Head of caudate nucleus (tissue), 42 donors: ENCODE results near the gene PRR22.
"Not testable (repeated sequence)": the region's sequence is repeated elsewhere in the genome, so short reads cannot be mapped to it uniquely, and the experiment has no call there.

ENCODE experiments used
- DNase-seq, 42 donors: peaks; one replicate each; pipeline versions ENCODE4 v3.0.0 to v3.0.0-alpha.2; 2020 to 2021; ENCODE audit warnings: mixed read lengths in 7 of 42
- intact Hi-C: fragments of 100-400 bp; cut with DNase I; formaldehyde crosslinking; loops from one replicate; pipeline ENCODE4 v1.15.0; 2022

The PRR22 gene

GRCh38 chr19:5799247-5800241, 15.0 kb upstream of the PRR22 start:
- DNase-seq, result peak in 1 of 42 donors; percentile 41
- intact Hi-C loops, result no loop called here

- intact Hi-C loops, result no loop called here
These were observed 13.7 kb upstream of the PRR22 start for GRCh38 chr19:5798244-5798643.

GRCh38 chr19:5795382-5795919, 10.9 kb upstream of the PRR22 start:
- intact Hi-C loops, result no loop called here

More at GRCh38 chr19:5798244-5798643, 13.7 kb upstream of the PRR22 start:
- no peak for DNase-seq

GRCh38 chr19:5793188-5793587, 8.6 kb upstream of the PRR22 start:
- DNase-seq, result no peak
- intact Hi-C loops, result no loop called here

More at GRCh38 chr19:5795382-5795919, 10.9 kb upstream of the PRR22 start:
- DNase-seq, result no peak

GRCh38 chr19:5792224-5792623, 7.7 kb upstream of the PRR22 start:
- no peak for DNase-seq
- intact Hi-C loops, result no loop called here

GRCh38 chr19:5790559-5791520, 6.3 kb upstream of the PRR22 start, which contains the start of gene DUS3L:
Gene DUS3L, minus strand, starts transcription at chr19:5791163. Its CDS starts 22 bp downstream, at chr19:5791141.
- intact Hi-C loops, result loop anchor here (2.0 kb wide), 1 partner anchor 112 kb away; the partner anchor contains the start of gene NDUFA11
- DNase-seq, result peak; percentile 93 to 99 (median 97)

- DNase-seq, result no peak
- intact Hi-C loops, result loop anchor here (2.0 kb wide), 1 partner anchor 113 kb away; the partner anchor contains the start of gene NDUFA11
These were observed 5.5 kb upstream of the PRR22 start for GRCh38 chr19:5789886-5790558.

- intact Hi-C loops, result no loop called here
- no peak for DNase-seq
These were observed 4.8 kb upstream of the PRR22 start for GRCh38 chr19:5789351-5789761.

- intact Hi-C loops, result no loop called here
- no peak for DNase-seq
These were observed 3.9 kb upstream of the PRR22 start for GRCh38 chr19:5788422-5788821.

GRCh38 chr19:5787409-5788182, 3.0 kb upstream of the PRR22 start:
- DNase-seq, result no peak
- intact Hi-C loops, result no loop called here

GRCh38 chr19:5786593-5787408, 2.3 kb upstream of the PRR22 start:
- DNase-seq, result no peak
- intact Hi-C loops, result no loop called here

GRCh38 chr19:5785423-5785822, 877 bp upstream of the PRR22 start:
- DNase-seq, result no peak
- intact Hi-C loops, result no loop called here

GRCh38 chr19:5782945-5783919, 1.3 kb downstream of the PRR22 start:
- intact Hi-C loops, result no loop called here
- no peak for DNase-seq

GRCh38 chr19:5782322-5782721, 2.2 kb downstream of the PRR22 start:
- intact Hi-C loops, result no loop called here
- DNase-seq, result no peak

- peak in 5 of 42 donors; percentile 12 to 58 (median 40) for DNase-seq
These were observed 3.6 kb downstream of the PRR22 start for GRCh38 chr19:5780916-5781315.

GRCh38 chr19:5778402-5778801, 6.1 kb downstream of the PRR22 start:
- no peak for DNase-seq
- intact Hi-C loops, result no loop called here

More at GRCh38 chr19:5780916-5781315, 3.6 kb downstream of the PRR22 start:
- intact Hi-C loops, result not testable (repeated sequence)
